ENCODE data around the gene NEDD4L.
A peak's percentile ranks its signal among the peaks of the same experiment; 100 is the strongest.

NEDD4L gene

GRCh38 chr18:58037163-58037562, 6.9 kb upstream of the NEDD4L start:
- no peak for DNase-seq (ENCODE audit: low spot score)
- TF ChIP-seq, protein P1, sequence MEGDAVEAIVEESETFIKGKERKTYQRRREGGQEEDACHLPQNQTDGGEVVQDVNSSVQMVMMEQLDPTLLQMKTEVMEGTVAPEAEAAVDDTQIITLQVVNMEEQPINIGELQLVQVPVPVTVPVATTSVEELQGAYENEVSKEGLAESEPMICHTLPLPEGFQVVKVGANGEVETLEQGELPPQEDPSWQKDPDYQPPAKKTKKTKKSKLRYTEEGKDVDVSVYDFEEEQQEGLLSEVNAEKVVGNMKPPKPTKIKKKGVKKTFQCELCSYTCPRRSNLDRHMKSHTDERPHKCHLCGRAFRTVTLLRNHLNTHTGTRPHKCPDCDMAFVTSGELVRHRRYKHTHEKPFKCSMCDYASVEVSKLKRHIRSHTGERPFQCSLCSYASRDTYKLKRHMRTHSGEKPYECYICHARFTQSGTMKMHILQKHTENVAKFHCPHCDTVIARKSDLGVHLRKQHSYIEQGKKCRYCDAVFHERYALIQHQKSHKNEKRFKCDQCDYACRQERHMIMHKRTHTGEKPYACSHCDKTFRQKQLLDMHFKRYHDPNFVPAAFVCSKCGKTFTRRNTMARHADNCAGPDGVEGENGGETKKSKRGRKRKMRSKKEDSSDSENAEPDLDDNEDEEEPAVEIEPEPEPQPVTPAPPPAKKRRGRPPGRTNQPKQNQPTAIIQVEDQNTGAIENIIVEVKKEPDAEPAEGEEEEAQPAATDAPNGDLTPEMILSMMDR (IDR thresholded peaks at IDR 0.05; ENCODE audit: extremely low read depth, missing control alignments) = no peak

DNA sequence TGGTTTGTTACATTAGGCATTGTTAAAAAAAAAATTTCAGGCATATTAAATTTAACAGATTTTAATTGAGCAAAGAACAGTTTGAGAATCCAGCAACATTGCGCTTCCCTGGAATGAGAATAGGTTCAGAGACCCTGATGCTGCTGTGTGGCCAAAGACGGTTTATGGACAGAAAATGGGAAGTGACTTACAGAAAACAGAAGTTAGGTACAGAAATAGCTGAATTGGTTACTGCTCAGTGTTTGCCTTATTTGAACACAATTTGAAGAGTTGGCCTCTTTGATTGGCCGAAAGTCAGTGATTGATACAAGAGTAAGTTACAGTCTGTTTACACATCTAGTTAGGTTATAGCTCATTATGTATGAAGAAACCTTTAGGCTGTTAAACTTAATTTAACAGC, 6.0 kb upstream of the NEDD4L start:
- TF ChIP-seq, protein P1 (IDR thresholded peaks at IDR 0.05; ENCODE audit: extremely low read depth, missing control alignments) = no peak
- DNase-seq (ENCODE audit: low spot score) = no peak

- TF ChIP-seq, protein P1 (IDR thresholded peaks at IDR 0.05; ENCODE audit: extremely low read depth, missing control alignments) = no peak
These were observed 2.4 kb upstream of the NEDD4L start for GRCh38 chr18:58041633-58042032.

GRCh38 chr18:58042826-58043490, 1.1 kb upstream of the NEDD4L start:
- no peak for DNase-seq (ENCODE audit: low spot score)
- TF ChIP-seq, protein P1 (IDR thresholded peaks at IDR 0.05; ENCODE audit: extremely low read depth, missing control alignments) = no peak

More at GRCh38 chr18:58041633-58042032, 2.4 kb upstream of the NEDD4L start:
- no peak for DNase-seq (ENCODE audit: low spot score)

GRCh38 chr18:58044370-58045241, 580 bp downstream of the NEDD4L start:
- DNase-seq (ENCODE audit: low spot score) = no peak
- TF ChIP-seq, protein P1 (IDR thresholded peaks at IDR 0.05; ENCODE audit: extremely low read depth, missing control alignments) = no peak

- TF ChIP-seq, protein P1 (IDR thresholded peaks at IDR 0.05; ENCODE audit: extremely low read depth, missing control alignments) = no peak
- peak; percentile 32 for DNase-seq (ENCODE audit: low spot score)
These were observed 1.4 kb downstream of the NEDD4L start for GRCh38 chr18:58045242-58046092.

All from GM20000 (cell line).